ENCODE measurements around the gene MIB1. TPM values are rescaled to one million over a fixed set of nuclear protein-coding genes. Genes with fewer than 3 reads are reported as not detected.
A peak's percentile ranks its signal among the peaks of the same experiment; 100 is the strongest.

The MIB1 gene
- total and polyA plus RNA-seq, 2 experiments from 2014 or later = 8.9 to 46.8 TPM

DNA sequence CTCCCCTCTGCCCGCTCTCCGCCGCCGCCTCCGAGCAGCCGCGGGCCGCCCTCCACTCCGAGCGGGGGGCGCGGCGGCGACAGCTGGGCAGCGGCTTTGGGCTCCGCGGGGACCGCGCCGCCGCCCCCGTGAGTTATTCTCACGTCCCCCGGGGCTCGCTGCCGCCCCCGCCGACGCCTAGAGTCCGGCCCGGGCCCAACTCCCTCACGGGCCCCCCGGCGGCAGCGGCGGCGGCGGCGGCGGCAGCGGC is 645 bp downstream of the MIB1 start:
- DNase-seq (ENCODE audit: low read depth in 1 of 2, low spot score in 1 of 2) = peak in 1 of 2 donors; percentile 78
- H3K4me1 ChIP-seq (ENCODE audit: low read depth) = peaks cover 7% of the 10 kb centered on the region
- H3K27ac ChIP-seq = peak overlapping the region; percentile 94
- no peaks in the 10 kb centered on the region for H3K27me3 ChIP-seq
- H3K9me3 ChIP-seq (ENCODE audit: low read depth) = no peaks in the 10 kb centered on the region
- peak overlapping the region; percentile 74 for H3K4me3 ChIP-seq
- TF ChIP-seq, protein P1, sequence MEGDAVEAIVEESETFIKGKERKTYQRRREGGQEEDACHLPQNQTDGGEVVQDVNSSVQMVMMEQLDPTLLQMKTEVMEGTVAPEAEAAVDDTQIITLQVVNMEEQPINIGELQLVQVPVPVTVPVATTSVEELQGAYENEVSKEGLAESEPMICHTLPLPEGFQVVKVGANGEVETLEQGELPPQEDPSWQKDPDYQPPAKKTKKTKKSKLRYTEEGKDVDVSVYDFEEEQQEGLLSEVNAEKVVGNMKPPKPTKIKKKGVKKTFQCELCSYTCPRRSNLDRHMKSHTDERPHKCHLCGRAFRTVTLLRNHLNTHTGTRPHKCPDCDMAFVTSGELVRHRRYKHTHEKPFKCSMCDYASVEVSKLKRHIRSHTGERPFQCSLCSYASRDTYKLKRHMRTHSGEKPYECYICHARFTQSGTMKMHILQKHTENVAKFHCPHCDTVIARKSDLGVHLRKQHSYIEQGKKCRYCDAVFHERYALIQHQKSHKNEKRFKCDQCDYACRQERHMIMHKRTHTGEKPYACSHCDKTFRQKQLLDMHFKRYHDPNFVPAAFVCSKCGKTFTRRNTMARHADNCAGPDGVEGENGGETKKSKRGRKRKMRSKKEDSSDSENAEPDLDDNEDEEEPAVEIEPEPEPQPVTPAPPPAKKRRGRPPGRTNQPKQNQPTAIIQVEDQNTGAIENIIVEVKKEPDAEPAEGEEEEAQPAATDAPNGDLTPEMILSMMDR (IDR thresholded peaks at IDR 0.05; ENCODE audit: low read depth, low read length) = no peak
- H3K36me3 ChIP-seq = no peaks in the 10 kb centered on the region

DNA sequence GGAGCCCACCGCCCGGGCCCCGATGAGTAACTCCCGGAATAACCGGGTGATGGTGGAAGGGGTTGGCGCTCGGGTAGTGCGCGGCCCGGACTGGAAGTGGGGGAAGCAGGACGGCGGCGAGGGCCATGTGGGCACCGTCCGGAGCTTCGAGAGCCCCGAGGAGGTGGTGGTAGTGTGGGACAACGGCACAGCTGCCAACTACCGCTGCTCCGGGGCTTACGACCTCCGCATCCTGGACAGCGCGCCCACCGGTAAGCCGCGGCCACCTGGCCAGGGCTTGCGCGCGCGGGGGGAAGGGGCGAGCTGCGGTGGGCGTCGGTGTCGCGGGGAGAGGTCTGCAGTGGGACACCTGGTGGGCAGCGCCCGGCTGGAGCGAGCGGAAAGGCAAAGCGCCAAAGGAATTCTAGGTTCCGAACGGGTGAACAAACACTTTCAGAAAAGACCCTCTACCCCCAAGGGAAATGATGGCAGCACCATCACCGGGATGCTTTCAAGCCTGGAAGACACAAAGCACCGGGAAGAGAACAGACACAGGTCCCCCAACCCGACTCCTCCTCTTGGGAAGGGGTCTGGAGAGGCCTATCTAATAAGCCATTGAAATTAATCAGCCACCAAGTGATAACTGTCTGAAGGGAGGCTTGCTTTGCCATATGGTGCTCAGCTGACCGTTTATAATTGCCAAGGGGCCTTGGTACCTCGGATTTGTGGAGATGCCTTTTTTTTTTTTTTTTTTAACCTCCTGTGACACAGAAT is 1.1 kb downstream of the MIB1 start:
- no peaks in the 10 kb centered on the region for H3K27me3 ChIP-seq
- peak overlapping the region; percentile 94 for H3K27ac ChIP-seq
- no peaks in the 10 kb centered on the region for H3K9me3 ChIP-seq (ENCODE audit: low read depth)
- no peaks in the 10 kb centered on the region for H3K36me3 ChIP-seq
- peaks cover 7% of the 10 kb centered on the region for H3K4me1 ChIP-seq (ENCODE audit: low read depth)
- H3K4me3 ChIP-seq = peak overlapping the region; percentile 74
- TF ChIP-seq, protein P1 (IDR thresholded peaks at IDR 0.05; ENCODE audit: low read depth, low read length) = no peak
- DNase-seq (ENCODE audit: low read depth in 1 of 2, low spot score in 1 of 2) = peak in 1 of 2 donors; percentile 24

DNA sequence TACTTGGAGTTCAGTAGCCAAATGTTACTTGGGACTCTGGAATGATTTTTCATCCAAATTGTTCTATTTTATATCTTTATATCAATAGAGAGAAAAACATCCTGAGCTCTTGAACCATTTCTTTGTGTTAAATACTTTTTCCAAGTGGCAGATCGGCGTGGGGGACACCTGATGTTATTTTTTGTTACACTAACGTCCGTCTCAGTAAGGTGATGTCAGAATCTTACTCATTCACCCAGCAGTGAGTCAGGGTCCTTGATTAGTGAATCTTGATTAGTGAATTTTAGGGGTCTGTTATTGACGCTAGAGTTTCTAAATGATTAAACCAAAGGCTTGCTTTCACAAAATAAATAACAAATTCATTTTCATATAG is 1.7 kb downstream of the MIB1 start:
- H3K27ac ChIP-seq = no peak overlapping the region
- no peaks in the 10 kb centered on the region for H3K27me3 ChIP-seq
- H3K4me3 ChIP-seq = peak overlapping the region; percentile 74
- peaks cover 11% of the 10 kb centered on the region for H3K4me1 ChIP-seq (ENCODE audit: low read depth)
- H3K9me3 ChIP-seq (ENCODE audit: low read depth) = no peaks in the 10 kb centered on the region
- DNase-seq (ENCODE audit: low read depth in 1 of 2, low spot score in 1 of 2) = no peak
- TF ChIP-seq, protein P1 (IDR thresholded peaks at IDR 0.05; ENCODE audit: low read depth, low read length) = no peak
- H3K36me3 ChIP-seq = no peaks in the 10 kb centered on the region

DNA sequence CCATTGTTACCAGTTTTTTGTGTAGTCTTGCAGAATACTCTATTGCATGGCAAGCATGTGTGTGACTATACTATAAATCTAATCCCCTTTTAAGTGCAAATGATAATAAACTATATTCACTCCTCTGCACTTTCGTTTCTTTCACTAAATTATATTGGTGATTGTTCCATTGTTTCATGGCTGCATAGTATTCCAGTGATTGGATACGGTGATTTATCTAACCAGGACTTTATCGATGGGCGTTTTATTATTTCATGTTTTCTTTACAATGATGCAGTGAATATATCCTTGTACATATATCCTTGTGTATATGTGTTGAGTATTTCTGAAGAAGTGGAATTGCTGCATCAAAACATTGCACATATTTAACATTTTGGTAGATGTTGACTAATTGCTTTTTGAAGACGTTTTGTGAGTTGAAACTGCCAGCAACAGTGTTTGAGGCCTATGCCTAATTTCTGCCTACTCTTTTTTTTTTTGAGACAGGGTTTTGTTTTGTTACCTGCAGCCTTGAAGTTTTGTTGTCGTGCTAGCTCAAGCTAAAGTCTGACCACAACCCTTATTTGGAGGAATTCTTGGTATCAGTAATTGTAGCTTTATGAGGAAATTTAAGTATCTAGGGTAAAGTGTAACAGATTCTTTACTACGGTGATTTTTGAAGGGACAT is 2.7 kb downstream of the MIB1 start:
- H3K4me1 ChIP-seq (ENCODE audit: low read depth) = peaks cover 17% of the 10 kb centered on the region
- no peaks in the 10 kb centered on the region for H3K36me3 ChIP-seq
- H3K4me3 ChIP-seq = peak overlapping the region; percentile 74
- DNase-seq (ENCODE audit: low read depth in 1 of 2, low spot score in 1 of 2) = no peak
- H3K9me3 ChIP-seq (ENCODE audit: low read depth) = no peaks in the 10 kb centered on the region
- no peak overlapping the region for H3K27ac ChIP-seq
- TF ChIP-seq, protein P1 (IDR thresholded peaks at IDR 0.05; ENCODE audit: low read depth, low read length) = no peak
- H3K27me3 ChIP-seq = no peaks in the 10 kb centered on the region

DNA sequence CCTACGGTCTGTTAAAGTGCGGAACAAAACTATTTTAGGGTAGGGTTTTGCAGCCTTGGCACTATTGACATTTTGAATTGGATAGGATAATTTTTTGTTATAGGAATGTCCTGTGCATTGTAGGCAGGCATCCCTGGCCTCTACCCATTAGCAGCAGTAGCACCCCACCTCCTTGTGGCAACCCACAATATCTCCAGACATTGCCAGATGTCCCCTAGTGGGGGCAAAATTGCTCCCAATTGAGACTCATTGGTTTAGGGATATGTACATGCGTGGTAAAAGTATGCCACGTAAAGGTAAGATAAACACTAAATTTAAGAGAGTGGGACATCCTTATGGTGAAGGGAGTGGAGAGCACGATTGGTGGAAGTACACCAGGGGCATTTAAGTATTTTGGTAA is 4.6 kb downstream of the MIB1 start:
- Histone ChIP-seq H3K9me3 (ENCODE audit: low read depth) (no peaks in the 10 kb centered on the region), H3K36me3 (no peaks in the 10 kb centered on the region), H3K27me3 (no peaks in the 10 kb centered on the region), H3K27ac (no peak overlapping the region), H3K4me1 (ENCODE audit: low read depth) (peaks cover 17% of the 10 kb centered on the region), H3K4me3 (no peak overlapping the region)
- TF ChIP-seq, protein P1 (IDR thresholded peaks at IDR 0.05; ENCODE audit: low read depth, low read length) = no peak
- no peak for DNase-seq (ENCODE audit: low read depth in 1 of 2, low spot score in 1 of 2)

Measured in cardiac muscle cell (in vitro differentiated cells and primary cell).